Fibroblast of skin of right biceps (primary cell): Measurements from ENCODE around the gene KLHL41.
A peak's percentile ranks its signal among the peaks of the same experiment; 100 is the strongest.
"Not testable (repeated sequence)": the region's sequence is repeated elsewhere in the genome, so short reads cannot be mapped to it uniquely, and the experiment has no call there.

Experiments used
- DNase-seq: peaks from one replicate; pipeline ENCODE4 v3.0.0-alpha.2; 2013

Gene KLHL41

GRCh38 chr2:169573160-169573973 lies 63.9 kb downstream of the KLHL41 start, which contains the start of gene FASTKD1:
Gene FASTKD1, minus strand, starts transcription at chr2:169573865. Its CDS starts 1,836 bp downstream, at chr2:169572029.
- peak; percentile 88 for DNase-seq

GRCh38 chr2:169573974-169574299 lies 64.4 kb downstream of the KLHL41 start:
- no peak for DNase-seq

GRCh38 chr2:169574539-169574938 lies 65.0 kb downstream of the KLHL41 start:
- DNase-seq: not testable (repeated sequence)

GRCh38 chr2:169575264-169575663 lies 65.8 kb downstream of the KLHL41 start:
- not testable (repeated sequence) for DNase-seq
